Ishikawa (cell line): ENCODE measurements around the gene SLC25A41.

ENCODE experiments used
- CEBPB ChIP-seq: IDR thresholded peaks from 2 replicates; pipeline ENCODE4 v1.6.1; 2012
- CREB1 ChIP-seq: IDR thresholded peaks from 2 replicates; pipeline ENCODE4 v1.6.1; 2012; ENCODE audit warnings: low read depth
- EGR1 ChIP-seq: IDR thresholded peaks from 2 replicates; pipeline ENCODE4 v1.6.1; 2012
- EP300 ChIP-seq: IDR thresholded peaks from 2 replicates; pipeline ENCODE4 v1.6.1; 2012; ENCODE audit warnings: borderline replicate concordance
- FOXM1 ChIP-seq: IDR thresholded peaks from 2 replicates; pipeline ENCODE4 v1.6.1; 2012; ENCODE audit warnings: low read depth, borderline replicate concordance
- NFIC ChIP-seq: IDR thresholded peaks from 2 replicates; pipeline ENCODE4 v1.6.1; 2012
- RAD21 ChIP-seq: IDR thresholded peaks from 2 replicates; pipeline ENCODE4 v1.6.1; 2012; ENCODE audit warnings: low read depth
- TAF1 ChIP-seq: IDR thresholded peaks from 2 replicates; pipeline ENCODE4 v1.6.1; 2012; ENCODE audit warnings: low read depth, mild to moderate bottlenecking
- TCF12 ChIP-seq: IDR thresholded peaks from 2 replicates; pipeline ENCODE4 v1.6.1; 2012; ENCODE audit warnings: low read depth
- TEAD4 ChIP-seq: IDR thresholded peaks from 2 replicates; pipeline ENCODE4 v1.6.1; 2012
- YY1 ChIP-seq: IDR thresholded peaks from 2 replicates; pipeline ENCODE4 v1.6.1; 2012; ENCODE audit warnings: low read depth
- ZBTB7A ChIP-seq: IDR thresholded peaks from 2 replicates; pipeline ENCODE4 v1.6.1; 2012; ENCODE audit warnings: low read depth
- TF ChIP-seq, protein P1 (sequence below): IDR thresholded peaks from 2 replicates; pipeline ENCODE4 v1.6.1; 2012
- TF ChIP-seq, protein P2 (sequence below): IDR thresholded peaks from 2 replicates; pipeline ENCODE4 v1.6.1; 2012; ENCODE audit warnings: low read depth, mild to moderate bottlenecking
- TF ChIP-seq, protein P3 (sequence below): IDR thresholded peaks from 2 replicates; pipeline ENCODE4 v1.6.1; 2012

The SLC25A41 gene

DNA sequence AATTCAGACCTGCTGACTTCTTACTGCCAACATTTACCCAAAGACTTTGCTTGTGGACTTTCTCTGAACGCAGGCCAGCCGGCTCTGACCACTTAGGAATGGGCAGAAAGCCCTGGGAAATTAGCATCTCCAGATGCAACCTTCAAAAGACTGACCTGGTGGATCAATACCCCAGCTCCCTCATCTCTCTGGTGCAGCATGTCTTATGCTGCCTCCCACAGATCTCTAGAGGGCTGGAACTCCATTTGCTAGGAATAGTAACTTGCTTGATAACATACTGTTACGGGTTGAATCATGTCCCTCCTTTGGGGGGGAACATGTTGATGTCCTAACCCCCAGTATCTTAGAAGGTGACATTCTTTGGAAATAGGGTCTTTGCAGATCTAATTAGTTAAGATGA, 12.9 kb upstream of the SLC25A41 start:
- TF ChIP-seq YY1 (no peak), TCF12 (no peak)

DNA sequence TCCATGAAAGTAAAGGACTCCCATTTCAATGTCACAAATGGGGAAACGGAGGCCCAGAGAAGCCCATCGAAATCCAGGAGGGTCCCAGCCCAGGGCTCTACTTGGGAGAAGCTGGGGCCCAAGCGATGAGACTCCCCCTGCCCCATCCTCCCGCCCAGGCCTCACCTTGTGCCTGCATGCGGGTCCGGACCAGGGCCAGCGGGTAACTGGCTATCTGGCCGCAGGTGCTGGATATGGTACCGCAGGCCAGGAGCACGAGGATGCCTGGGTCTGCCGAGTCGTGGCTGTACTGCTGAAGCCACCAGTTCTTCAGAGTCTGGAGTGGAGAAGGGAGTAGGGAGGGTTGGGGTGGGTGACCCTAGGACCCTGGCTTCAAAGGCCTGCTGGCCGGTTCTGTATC, 10.4 kb upstream of the SLC25A41 start:
- no peak for TF ChIP-seq EP300
- TF ChIP-seq, protein P1, sequence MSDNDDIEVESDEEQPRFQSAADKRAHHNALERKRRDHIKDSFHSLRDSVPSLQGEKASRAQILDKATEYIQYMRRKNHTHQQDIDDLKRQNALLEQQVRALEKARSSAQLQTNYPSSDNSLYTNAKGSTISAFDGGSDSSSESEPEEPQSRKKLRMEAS: no peak
- TF ChIP-seq, protein P2, sequence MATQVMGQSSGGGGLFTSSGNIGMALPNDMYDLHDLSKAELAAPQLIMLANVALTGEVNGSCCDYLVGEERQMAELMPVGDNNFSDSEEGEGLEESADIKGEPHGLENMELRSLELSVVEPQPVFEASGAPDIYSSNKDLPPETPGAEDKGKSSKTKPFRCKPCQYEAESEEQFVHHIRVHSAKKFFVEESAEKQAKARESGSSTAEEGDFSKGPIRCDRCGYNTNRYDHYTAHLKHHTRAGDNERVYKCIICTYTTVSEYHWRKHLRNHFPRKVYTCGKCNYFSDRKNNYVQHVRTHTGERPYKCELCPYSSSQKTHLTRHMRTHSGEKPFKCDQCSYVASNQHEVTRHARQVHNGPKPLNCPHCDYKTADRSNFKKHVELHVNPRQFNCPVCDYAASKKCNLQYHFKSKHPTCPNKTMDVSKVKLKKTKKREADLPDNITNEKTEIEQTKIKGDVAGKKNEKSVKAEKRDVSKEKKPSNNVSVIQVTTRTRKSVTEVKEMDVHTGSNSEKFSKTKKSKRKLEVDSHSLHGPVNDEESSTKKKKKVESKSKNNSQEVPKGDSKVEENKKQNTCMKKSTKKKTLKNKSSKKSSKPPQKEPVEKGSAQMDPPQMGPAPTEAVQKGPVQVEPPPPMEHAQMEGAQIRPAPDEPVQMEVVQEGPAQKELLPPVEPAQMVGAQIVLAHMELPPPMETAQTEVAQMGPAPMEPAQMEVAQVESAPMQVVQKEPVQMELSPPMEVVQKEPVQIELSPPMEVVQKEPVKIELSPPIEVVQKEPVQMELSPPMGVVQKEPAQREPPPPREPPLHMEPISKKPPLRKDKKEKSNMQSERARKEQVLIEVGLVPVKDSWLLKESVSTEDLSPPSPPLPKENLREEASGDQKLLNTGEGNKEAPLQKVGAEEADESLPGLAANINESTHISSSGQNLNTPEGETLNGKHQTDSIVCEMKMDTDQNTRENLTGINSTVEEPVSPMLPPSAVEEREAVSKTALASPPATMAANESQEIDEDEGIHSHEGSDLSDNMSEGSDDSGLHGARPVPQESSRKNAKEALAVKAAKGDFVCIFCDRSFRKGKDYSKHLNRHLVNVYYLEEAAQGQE: no peak
- no peak for TF ChIP-seq YY1
- no peak for TF ChIP-seq ZBTB7A
- TF ChIP-seq CREB1: no peak

DNA sequence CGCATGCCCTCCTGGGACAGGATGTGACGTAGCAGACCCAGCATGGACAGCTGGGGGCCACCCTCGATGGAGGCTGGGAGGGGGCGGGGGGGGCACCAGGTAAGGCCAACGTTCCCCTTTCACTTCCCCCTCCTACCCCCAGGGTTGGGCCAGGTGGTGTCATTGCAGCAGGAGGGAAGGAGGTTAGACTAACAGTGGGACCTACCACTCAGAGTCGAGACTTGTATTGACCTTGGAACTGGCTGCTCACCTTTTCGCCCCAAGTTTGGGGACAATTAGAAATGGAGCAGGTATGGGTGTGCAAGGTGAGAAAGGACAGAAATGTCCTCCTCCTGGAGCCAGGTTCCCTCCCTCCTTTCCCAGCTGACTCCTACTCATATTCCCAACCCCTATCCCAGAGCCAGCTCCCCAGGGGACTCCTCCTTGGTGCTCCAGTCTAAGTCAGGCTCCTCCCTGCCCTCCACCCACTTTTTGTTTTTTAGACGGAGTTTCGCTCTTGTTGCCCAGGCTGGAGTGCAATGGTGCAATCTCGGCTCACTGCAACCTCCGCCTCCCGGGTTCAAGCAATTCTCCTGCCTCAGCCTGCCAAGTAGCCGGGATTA, 8.6 kb upstream of the SLC25A41 start:
- TF ChIP-seq EGR1 (no peak), RAD21 (no peak), CREB1 (no peak), ZBTB7A (no peak), YY1 (no peak), CEBPB (no peak), TCF12 (no peak), EP300 (no peak)
- TF ChIP-seq, protein P3, sequence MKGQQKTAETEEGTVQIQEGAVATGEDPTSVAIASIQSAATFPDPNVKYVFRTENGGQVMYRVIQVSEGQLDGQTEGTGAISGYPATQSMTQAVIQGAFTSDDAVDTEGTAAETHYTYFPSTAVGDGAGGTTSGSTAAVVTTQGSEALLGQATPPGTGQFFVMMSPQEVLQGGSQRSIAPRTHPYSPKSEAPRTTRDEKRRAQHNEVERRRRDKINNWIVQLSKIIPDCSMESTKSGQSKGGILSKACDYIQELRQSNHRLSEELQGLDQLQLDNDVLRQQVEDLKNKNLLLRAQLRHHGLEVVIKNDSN: no peak

DNA sequence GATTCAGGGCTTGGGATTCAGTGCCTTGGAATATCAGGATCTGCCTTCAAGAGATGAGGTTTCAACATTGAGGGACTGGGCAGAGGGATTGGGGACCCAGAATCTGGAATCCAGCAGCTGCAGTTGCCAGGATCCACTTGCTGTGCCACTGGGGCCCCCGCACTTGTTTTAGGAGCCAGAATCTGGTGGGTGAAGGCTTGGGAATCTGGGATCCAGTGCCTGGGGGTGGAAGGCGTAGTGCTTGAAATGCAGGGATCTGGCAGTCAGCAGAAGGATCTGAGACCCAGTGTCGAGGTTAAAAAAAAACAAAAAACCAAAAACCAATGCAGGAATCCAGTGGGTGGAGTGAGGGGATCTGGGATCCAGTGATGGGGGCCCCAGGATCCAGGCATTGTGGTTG, 7.3 kb upstream of the SLC25A41 start:
- TF ChIP-seq FOXM1 (no peak), CREB1 (no peak), TCF12 (no peak), ZBTB7A (no peak), YY1 (no peak), TEAD4 (no peak), NFIC (no peak)
- TF ChIP-seq, protein P1: no peak
- TF ChIP-seq, protein P2: no peak
- TF ChIP-seq, protein P3: no peak

DNA sequence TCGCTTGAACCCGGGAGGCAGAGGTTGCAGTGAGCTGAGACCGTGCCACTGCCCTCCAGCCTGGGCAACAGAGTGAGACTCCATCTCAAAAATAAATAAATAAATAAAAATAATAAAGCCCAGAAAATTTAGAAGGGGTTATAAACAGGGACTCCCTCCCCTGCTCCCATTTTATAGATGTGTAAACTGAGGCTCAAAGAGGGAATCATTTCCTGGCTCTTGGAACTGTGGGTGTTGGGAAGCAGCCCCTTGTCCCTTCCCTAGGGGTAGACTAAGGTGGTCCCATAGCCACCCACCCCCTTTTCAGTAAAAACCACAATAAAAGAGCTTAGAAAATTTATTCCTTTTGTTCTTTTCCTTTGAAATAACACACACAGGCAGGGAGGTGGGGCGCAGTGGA, 6.2 kb upstream of the SLC25A41 start:
- TF ChIP-seq, protein P1: no peak
- TF ChIP-seq TEAD4: no peak
- TF ChIP-seq CEBPB: no peak
- no peak for TF ChIP-seq ZBTB7A
- no peak for TF ChIP-seq YY1
- no peak for TF ChIP-seq NFIC
- TF ChIP-seq, protein P2: no peak
- TF ChIP-seq EGR1: no peak
- no peak for TF ChIP-seq TCF12
- no peak for TF ChIP-seq TAF1
- TF ChIP-seq, protein P3: no peak
- TF ChIP-seq RAD21: no peak
- TF ChIP-seq FOXM1: no peak
- TF ChIP-seq CREB1: no peak
- TF ChIP-seq EP300: no peak
